ENCODE results near the gene KCTD12. TPM values are rescaled to one million over a fixed set of nuclear protein-coding genes. Genes with fewer than 3 reads are reported as not detected.

KCTD12 gene
- total and polyA plus RNA-seq, 2 of the 13 experiments (the other 11 are each of a cell fraction or from before 2014, with no cell fraction given), result not detected

- no peak for TF ChIP-seq ATF4 (CRISPR knock-in tag; IDR thresholded peaks at IDR 0.05)
- TF ChIP-seq ZNF33A (CRISPR knock-in tag; IDR thresholded peaks at IDR 0.05; ENCODE audit: borderline replicate concordance), result no peak
Measured at GRCh38 chr13:76863022-76863421, 23.2 kb downstream of the KCTD12 start (continued).

- DNase-seq (ENCODE audit: low spot score) (no peak), ATAC-seq (no peak), FAIRE-seq (no peak)
- in situ Hi-C loops (cut with HindIII; ENCODE audit: extremely low pct_ligation_motif_present, low pct_unique_long_range_greater_than_20kb), result no loop called here
- Histone ChIP-seq H3K27me3 (ENCODE audit: control insufficient read depth in 1 of 2, insufficient read depth in 2 of 2, low read length in 2 of 2) (no peaks in the 10 kb centered on the region), H2AFZ (ENCODE audit: low read length) (no peak overlapping the region), H3K4me1 (ENCODE audit: insufficient read depth, low read length) (no peaks in the 10 kb centered on the region), H3K9ac (ENCODE audit: insufficient read depth, low read depth, low read length) (no peak overlapping the region), H3K9me3 (ENCODE audit: low read length) (no peaks in the 10 kb centered on the region), H3K79me2 (ENCODE audit: insufficient read depth, low read length) (no peaks in the 10 kb centered on the region), H3K27ac (ENCODE audit: extremely low read length, insufficient read depth, low read length) (no peak overlapping the region), H3K36me3 (replicated peaks in 1 of 2; ENCODE audit: control insufficient read depth in 1 of 2, insufficient read depth in 2 of 2, low read length in 2 of 2) (no peaks in the 10 kb centered on the region), H3K4me2 (ENCODE audit: low read depth, low read length) (no peak overlapping the region), H3K4me3 (replicated peaks in 1 of 3; ENCODE audit: insufficient read depth in 1 of 3, low read depth in 2 of 3, low read length in 3 of 3) (no peak overlapping the region), H4K20me1 (ENCODE audit: insufficient read depth, low read length) (no peaks in the 10 kb centered on the region)
- POLR2A ChIA-PET, result no interaction called here
- BruUV-seq (replicated peaks), result no TSS peak
- WGBS (ENCODE audit: low lambda C conversion rate), result 3% methylated on average over 3 of the region's 3 CpGs
- intact Hi-C loops (cut with micrococcal nuclease; ENCODE audit: unreplicated experiment), result no loop called here
- CTCF ChIA-PET (ENCODE audit: low intra/inter-chr PET ratio, low total read pairs), result no interaction called here
- no peak for TF ChIP-seq ZNF230 (CRISPR knock-in tag; IDR thresholded peaks at IDR 0.05)
- no peak for TF ChIP-seq LRRFIP1 (CRISPR knock-in tag; conservative IDR thresholded peaks at IDR 0.05)
- TF ChIP-seq ZNF318 (CRISPR knock-in tag; IDR thresholded peaks at IDR 0.05), result no peak
- no peak for TF ChIP-seq TBP (CRISPR knock-in tag; IDR thresholded peaks at IDR 0.05)
- no peak for TF ChIP-seq ZBTB44 (CRISPR knock-in tag; IDR thresholded peaks at IDR 0.05)
Measured at GRCh38 chr13:76861859-76862258, 24.3 kb downstream of the KCTD12 start.
